ENCODE data around the gene DZIP1.

Gene DZIP1

DNA sequence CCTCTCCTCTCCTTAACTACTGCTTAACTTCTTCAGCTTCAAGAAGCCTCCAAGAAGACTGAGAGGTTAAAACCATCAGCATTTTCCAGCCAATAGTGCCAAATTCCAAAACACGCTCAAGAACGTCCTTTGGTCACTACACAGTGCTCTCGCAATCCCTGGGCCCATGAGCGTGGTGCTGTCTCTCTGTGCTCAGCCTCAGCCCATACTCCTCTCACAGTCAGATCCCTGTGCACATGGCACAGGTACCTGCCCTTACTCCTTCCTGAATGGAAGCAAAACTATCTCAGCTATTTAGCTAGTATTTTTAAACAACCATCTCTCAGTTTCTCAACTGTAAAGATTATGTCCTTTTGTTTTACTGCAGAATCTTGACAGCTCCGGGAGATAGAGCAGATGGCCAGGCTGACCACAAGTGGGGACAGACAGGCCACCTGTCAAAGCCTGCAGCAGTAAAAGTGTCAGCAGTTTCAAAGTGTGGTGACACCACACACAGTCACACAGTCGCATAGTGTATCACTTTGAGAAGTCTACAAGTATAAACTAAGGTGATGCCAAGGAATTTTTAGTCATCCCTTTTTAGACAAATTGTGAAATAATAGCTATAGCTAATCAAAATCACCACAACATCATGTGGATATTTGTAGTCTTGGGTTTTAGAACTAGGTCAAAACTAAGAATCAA is 35.7 kb downstream of the DZIP1 start:
- H3K27ac ChIP-seq: no peak overlapping the region
- no peak for TF ChIP-seq ZFX (IDR thresholded peaks at IDR 0.05)
- TF ChIP-seq, protein P1, sequence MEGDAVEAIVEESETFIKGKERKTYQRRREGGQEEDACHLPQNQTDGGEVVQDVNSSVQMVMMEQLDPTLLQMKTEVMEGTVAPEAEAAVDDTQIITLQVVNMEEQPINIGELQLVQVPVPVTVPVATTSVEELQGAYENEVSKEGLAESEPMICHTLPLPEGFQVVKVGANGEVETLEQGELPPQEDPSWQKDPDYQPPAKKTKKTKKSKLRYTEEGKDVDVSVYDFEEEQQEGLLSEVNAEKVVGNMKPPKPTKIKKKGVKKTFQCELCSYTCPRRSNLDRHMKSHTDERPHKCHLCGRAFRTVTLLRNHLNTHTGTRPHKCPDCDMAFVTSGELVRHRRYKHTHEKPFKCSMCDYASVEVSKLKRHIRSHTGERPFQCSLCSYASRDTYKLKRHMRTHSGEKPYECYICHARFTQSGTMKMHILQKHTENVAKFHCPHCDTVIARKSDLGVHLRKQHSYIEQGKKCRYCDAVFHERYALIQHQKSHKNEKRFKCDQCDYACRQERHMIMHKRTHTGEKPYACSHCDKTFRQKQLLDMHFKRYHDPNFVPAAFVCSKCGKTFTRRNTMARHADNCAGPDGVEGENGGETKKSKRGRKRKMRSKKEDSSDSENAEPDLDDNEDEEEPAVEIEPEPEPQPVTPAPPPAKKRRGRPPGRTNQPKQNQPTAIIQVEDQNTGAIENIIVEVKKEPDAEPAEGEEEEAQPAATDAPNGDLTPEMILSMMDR (conservative IDR thresholded peaks at IDR 0.05): no peak

DNA sequence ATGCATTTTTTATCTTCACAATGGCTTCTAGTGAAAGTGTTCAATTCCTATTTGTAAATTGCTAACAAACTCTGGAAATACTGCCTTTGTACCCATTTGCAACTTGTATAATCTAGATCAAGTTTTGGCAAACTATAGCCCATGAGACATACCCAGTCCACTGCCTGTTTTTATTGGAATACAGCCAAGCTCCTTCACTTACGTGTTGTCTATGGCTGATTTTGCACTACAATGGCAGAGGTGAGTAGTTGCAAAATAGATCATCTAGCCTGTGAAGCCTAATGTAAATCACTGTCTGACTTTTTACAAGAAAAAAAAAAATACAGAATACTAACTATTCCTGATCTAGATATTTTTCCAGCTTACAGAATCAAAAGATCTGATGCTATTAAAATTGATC is 37.1 kb downstream of the DZIP1 start:
- TF ChIP-seq, protein P1 (conservative IDR thresholded peaks at IDR 0.05): no peak
- TF ChIP-seq ZFX (IDR thresholded peaks at IDR 0.05): no peak
- H3K27ac ChIP-seq: no peak overlapping the region

DNA sequence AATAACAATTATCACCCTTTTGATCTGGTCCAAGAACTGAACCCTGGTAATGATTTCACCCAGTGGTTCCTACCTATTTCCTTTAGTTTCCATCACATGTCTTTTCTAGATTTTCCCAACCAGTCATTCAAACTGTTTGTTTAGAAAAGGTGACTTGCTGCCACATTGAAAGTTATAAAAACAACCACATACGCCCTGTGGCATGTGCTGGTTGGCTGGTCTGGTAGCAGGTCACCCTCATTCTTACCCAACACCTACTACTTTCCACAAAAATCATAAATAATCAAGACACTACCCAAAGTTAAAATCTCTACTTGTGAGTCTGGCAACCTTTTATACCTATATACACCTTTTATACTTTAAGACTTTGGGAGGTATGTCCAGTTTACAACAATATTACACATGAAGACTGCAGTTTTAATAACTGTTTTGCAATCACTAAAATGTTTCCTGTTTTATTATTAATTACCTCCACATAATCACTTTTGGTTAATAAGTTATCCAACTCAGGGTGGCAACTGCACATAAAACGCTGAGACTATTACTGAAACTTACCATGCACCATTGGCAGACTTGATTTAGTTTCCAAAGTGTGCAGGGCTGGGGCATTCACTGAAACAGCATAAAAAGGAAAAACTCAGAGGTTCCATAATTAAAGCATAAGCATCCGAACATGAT is 38.9 kb downstream of the DZIP1 start:
- TF ChIP-seq, protein P1 (conservative IDR thresholded peaks at IDR 0.05): no peak
- TF ChIP-seq ZFX (IDR thresholded peaks at IDR 0.05): no peak
- no peak overlapping the region for H3K27ac ChIP-seq

DNA sequence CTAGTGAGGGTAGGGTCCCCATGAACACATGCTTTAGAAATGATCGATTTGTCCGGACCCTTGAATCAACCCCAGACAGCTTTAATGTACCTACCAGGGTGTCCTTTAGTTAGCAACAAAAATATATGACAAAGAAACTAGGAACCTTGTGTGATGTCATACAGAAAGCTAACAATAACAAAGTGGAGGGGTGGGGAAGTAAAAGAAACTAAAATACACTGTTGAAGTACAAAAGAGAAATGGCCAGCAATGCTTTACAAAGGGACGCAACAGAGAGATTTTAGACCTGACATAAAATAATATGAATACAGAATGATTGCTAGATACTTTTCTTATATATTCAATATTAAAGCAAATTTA is 40.0 kb downstream of the DZIP1 start:
- peak overlapping the region; percentile 66 for H3K27ac ChIP-seq
- TF ChIP-seq ZFX (IDR thresholded peaks at IDR 0.05): no peak
- TF ChIP-seq, protein P1 (conservative IDR thresholded peaks at IDR 0.05): no peak

DNA sequence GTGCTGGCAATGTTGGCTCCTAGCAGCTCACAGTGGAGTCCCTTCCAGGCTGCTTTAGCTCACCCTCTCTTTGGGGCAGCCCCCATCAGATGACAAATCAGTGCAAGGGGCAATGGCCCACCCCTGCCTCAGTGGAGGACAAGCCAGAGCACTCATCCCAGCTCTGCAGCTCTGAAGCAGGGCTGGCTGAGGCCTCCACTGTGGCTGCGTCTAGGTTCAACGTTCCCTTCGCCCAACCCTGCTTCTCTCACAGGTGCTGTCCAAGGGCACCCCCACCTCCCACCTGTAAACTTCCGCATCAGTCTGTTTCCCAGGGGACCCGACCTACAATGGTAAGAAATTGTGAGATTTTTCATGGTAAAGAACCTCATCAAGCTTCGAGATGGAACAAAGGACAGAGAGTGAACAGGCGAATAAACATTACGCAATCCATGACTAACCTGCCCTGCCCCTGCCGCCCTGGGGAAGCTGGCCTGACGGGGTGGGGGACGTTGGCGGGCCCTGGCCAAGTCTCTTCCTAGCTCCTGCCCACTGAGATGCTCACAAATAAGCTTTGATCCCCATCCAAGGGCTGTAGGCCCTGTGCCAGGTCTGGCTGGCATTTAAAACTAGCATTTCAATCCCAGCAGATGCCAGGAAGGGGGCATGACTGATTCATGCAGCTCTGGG is 40.5 kb downstream of the DZIP1 start:
- TF ChIP-seq ZFX (IDR thresholded peaks at IDR 0.05): no peak
- TF ChIP-seq, protein P1 (conservative IDR thresholded peaks at IDR 0.05): no peak
- H3K27ac ChIP-seq: peak overlapping the region; percentile 66

DNA sequence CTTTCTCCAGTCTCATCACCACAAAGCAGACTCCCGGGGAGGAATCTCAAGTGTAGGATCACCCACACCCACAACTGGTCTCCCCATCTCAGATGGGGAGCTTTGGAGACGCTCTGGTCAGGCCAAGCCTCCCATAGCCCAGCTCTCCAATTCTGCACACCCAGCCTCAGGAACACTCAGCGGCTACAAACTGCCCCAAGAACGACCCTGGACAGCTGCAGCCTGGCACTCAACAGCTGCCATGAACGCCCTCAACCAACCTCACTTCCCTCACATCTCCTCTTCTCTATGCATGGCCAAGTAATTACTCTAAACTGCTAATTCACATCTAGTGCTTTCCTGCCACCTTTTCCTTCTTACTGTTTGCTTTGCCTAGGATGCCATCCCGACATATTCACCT is 42.6 kb downstream of the DZIP1 start:
- TF ChIP-seq, protein P1 (conservative IDR thresholded peaks at IDR 0.05): no peak
- TF ChIP-seq ZFX (IDR thresholded peaks at IDR 0.05): no peak
- H3K27ac ChIP-seq: no peak overlapping the region

DNA sequence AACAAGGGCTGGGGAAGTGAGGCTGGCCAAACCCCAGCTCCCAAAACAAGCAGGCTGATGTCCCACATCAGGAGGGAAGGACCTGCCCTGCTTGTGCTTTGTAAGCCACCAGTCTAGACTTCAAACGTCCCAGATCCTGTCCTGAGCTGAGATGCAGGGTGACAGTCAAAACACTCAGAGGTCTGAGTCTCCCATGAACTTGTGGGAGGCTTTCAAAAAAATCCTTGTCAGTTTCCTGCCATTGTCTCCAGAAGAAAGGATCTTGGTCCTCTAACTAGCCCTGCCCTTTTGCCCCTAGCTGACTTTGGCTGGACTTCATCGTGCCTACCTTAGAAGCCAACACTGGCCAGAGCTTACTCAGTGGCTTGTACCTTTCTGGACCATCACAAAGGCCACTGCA is 43.3 kb downstream of the DZIP1 start:
- TF ChIP-seq ZFX (IDR thresholded peaks at IDR 0.05): no peak
- TF ChIP-seq, protein P1 (conservative IDR thresholded peaks at IDR 0.05): no peak
- no peak overlapping the region for H3K27ac ChIP-seq

All from C4-2B (cell line).